HG02588 (cell line): ENCODE measurements around the gene IFNGR1.

Experiments used
- ATAC-seq: cut with Tn5 transposase; IDR thresholded peaks from one replicate; pipeline ENCODE4 v1.9.1; 2021; ENCODE audit warnings: mild to moderate bottlenecking, moderate library complexity; ENCODE audit not compliant: unreplicated experiment

Gene IFNGR1

GRCh38 chr6:137177611-137178010 is 41.6 kb downstream of the IFNGR1 start:
- ATAC-seq, result no peak

DNA sequence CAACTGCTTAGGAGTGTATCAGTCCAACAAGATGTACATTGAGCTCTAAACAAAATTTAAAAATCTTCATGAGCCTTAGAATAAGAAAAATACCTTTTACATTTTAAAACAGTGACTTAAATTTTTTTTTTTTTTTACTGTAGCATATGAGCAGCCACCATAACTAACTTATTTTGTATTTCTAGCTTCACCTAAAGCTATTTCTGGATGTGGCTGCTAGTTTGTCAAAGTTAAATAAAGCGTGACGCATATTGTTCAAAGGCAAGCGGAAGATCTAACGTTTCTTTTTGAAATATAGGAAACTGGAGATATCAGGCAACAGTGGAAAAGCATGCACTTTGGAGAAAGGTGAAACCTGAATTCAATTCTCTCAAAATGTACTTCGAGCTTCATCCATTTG is 42.5 kb downstream of the IFNGR1 start:
- ATAC-seq, result no peak

DNA sequence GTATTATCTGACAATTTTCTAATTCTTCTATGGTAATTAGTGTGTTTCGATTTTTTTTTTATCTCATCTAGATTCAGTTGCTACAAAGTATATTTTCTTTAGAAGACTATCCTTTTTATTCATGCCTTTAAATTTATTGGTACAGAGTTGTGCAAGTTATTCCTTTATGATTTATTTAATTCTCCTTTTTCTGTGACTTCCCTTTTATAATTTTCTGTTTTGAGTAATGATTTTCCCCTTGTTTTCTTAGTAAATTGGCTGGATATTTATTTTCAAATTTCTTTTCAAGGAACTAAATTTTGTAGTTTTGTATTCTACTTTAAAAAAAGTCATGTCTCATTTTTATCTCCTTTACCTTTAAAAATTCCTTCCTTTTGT is 43.3 kb downstream of the IFNGR1 start:
- no peak for ATAC-seq

DNA sequence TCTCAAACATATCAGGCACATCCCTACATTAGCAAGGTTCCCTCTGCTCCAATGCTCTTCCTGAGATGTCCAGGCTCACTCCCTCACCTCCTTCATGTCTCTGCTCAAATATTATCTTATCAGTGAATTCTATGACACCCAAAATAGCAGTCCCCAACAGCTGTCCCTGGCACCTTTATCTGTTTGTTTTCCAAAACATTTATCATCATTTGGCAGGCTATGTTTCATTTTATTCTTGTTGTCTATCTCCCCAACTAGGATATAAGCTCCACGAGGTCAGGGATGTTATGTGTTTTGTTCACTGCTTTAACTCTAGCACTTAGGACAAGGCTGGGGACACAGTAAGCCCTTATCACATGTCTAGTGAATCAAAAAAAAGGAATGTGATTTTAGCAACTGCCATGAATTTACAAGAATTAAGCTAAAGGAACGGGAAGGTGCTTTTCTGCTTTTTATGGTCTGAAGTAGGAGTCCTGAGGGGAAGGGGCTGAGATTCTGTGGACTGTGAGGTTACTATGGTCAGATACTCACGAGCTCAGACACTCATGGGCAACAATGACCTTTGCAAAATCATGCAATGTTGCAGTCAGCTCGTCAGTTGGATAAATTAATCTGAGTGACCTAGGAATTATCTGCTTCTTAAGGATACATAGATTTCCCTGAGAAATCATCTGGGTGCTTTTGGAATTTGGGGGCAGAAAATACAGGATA is 43.9 kb downstream of the IFNGR1 start:
- ATAC-seq, result no peak

DNA sequence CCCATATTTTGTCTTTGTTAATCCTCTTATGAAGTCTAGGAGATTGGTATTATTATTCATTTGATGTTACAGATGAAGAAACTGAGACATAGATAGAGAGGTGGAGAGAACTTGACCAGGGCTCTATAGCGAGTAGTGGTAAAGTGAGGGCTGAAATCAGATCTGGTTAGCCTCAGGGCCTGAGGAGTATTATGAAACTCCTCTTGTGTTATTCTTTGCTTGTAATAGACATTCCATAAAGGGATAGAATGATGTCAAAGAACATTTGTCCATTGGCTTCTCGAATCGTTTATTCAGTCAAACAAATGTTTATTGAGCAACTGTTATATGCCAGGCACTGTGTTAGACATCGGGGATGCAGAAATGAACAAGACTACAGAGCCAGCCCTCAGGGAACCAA is 45.7 kb downstream of the IFNGR1 start, which contains the start of gene IL22RA2:
Gene IL22RA2, minus strand, starts transcription at position 144 of the 400 bp plus-strand sequence. CDS start 11,895 bp downstream, outside the sequence.
- ATAC-seq, result no peak

- peak; percentile 2 for ATAC-seq
These were observed 46.3 kb downstream of the IFNGR1 start for GRCh38 chr6:137172734-137173431.

DNA sequence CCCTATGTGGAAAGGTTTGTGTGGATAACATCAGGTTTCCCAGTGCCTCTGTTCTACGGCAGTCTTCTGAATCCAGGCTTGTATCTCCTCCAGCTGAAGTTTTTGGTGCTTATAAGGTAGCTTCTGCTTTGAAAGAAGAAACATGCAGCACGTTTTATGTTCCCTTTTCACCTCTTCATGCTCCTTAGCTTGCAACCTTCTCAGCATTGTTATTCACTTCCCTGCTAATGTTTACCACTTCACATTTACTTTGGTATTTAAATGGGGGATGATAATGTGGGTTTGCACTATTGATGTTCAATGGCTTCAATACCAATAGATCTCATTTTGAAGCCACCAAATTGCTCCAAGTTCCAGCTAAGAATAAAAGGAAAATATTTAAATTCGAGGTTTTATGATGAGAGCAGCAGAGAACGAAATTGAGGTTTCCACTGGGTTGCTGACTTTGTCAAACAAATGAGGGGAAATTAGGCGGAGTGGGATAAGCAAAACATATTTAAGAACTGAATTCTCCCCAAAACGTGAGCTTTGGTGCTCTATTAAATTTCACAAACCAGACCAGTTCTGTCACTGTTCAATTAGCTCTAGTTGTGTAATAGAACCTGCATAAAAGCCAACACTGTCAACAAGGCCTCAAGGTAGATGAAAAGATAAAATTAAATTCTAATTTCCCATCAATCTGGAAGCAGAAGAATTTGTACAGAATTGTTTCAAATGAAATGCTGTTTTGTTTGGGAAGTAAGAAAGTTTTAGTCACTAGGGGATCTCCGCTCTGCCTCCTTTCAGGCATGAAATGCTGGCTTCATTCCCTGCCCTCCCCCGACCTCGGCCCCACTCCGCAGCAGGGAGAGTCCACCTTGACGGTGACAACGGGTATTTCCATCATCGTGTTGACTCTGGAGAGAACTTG is 47.1 kb downstream of the IFNGR1 start:
- ATAC-seq, result peak; percentile 46

GRCh38 chr6:137171053-137171374 is 48.2 kb downstream of the IFNGR1 start:
- ATAC-seq, result no peak

DNA sequence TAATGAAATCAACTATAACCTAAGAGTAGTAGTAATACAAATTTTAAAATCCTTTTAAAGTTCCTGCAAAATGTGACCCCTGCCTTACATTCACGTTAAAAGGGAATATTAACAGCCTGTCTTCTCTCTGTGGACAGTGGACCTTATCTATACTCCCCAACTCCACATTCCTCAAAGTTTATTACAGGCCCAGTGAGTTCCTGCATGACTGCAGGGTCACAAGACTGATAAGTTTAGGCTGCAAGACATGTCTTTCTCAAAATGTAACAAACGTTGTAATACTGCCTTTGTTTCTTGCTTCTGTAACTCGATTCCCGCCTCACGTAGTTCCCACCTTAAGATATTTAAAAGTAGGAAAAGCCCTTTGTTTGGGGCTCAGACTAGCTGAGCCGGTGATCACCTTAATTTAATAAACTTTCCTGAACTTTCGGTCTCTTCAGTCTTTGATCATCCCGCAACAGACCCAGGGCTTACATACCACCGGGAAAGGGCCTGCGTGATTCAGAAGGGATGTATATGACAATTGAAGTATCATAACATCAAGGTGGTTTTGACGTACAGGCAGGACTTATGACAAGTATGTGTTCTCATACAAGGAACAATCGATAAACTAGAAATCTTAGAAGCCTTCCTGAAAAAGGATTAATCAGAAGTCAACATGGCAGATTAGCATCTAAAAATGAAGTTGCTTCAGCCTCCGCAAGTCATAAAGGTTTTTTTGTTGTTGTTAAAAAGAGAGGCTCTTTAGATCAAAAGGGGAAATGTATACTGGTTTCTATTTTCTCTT is 48.7 kb downstream of the IFNGR1 start:
- ATAC-seq, result no peak

GRCh38 chr6:137167702-137168377 is 51.3 kb downstream of the IFNGR1 start:
- ATAC-seq, result no peak

DNA sequence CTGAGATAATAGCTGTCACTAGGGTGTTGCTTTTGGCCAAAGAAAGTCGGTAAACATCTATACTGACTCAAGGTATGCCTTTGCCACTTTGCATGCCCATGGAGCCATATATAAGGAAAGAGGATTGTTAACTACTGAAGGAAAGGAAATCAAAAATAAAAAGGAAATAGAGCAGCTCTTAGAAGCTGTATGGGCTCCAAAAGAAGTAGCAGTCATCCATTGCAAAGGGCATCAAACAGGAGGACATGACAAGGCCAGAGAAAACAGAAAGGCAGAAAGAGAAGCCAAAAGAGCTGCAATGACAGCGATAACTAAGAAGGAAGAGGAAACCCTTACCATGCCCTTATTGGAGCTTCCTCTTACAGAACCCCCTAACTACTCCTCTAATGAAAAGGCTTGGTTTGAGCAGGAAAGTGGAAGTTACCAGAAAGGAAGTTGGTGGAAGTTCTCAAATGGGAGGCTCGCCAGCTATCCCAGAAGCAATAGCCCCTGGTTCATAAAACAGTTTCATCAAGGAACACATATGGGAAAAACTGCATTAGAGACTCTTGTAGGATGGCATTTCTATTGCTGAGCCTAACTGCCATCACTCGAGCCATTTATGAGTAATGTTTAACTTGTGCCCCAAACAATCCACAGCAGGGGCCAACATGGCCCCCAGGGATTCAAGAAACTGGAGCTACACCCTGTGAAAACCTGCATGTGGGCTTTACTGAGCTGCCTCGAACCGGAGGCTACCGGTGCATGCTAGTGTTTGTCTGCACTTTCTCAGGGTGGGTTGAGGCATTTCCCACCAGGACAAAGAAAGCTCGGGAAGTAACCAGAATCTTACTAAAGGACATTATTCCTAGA is 52.7 kb downstream of the IFNGR1 start:
- no peak for ATAC-seq

DNA sequence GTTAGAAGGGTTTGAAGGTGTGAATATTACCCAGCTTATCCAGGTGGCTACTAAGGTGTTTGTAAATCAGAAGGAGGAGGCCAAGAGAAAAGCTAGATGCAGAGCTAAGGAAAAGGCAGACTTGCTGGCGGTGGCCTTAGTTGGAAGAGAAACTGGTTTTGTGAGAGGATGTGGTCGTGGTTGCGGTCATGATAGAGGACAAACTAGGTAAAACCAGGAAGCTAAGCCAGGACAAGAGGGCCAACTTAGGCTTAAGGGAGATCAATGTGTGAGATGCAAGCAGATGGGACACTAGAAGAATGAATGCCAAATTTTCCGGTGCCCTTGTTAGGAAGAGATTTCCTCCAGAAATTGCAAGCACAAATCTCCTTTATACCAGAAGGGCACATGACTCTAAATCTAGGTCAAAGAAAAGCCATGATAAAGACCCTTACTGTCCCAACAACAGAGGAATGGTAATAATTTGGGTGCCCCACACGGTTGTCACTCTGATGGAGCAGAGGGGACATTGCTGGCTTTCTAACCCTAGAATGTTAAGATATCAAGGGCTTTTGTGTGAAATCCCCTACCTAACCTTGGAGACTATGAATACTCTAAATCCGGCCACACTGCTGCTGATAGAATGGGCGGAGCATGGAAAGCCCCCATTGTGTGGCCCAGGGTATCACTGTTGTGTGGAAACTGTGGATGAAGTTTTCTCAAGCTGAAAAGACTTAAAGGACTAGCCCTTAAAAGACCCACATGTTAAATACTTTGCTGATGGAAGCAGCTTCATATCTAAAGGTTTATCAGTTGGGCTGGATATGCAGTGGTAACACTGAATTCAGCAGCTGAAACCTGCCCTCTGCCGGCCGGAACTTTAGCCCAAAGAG is 53.6 kb downstream of the IFNGR1 start:
- no peak for ATAC-seq

GRCh38 chr6:137163732-137164318 is 55.4 kb downstream of the IFNGR1 start:
- no peak for ATAC-seq

GRCh38 chr6:137162692-137163306 is 56.4 kb downstream of the IFNGR1 start:
- ATAC-seq, result no peak

GRCh38 chr6:137161949-137162348 is 57.2 kb downstream of the IFNGR1 start:
- ATAC-seq, result no peak

DNA sequence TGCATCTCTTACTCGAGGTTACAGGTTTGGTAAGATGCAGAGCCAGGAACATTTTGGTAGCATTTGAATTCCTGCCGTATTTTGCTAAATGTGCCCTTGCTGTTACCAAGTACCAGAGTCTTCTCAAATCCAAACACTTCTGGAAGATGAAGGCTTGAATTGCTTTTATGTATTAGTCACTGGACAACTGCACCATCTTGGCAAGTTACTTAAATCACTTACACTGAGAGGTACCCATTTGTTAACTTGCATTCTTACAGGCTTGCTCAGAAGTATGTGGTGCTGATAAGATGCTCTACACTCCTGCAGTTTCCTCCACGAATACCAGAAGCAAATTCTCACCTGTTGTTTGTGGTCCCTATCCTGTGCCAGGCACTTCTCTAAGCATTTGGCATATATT is 58.4 kb downstream of the IFNGR1 start:
- no peak for ATAC-seq

DNA sequence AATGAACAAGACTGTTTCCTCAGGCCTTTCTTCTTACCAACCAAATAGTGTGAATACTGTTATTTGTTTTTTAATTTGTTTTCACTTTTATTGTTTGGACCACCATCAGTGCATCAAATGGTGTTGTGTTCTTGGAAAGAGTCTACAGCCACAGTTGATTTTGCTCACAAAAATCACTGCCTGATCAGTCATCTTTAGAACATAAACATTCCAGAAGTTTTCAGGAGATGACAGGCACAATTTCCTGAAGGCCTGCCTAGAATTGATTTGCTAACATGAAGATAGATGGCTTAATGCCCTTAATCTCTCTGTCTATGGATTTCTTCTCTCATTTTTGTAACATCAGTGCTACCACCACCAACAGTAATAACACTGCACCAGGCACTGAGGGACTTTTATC is 59.3 kb downstream of the IFNGR1 start:
- no peak for ATAC-seq

DNA sequence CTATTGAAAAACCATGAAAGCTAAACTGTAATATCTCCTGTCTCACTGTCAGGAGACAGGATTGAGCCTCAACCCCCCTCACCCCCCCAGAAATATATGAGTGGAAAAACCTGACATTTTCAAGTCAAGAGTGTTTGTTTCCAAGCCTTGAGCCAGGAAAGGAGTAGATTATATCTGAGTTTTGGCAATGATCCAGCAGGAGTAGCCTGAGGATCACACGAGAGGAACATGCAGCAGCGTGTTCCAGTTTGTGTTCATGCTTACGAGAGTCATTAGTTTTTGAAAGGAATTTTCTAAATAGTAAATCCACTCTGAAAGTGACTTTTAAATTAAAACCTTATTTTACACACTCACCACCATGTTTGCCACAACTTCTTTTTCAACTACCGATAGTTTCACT is 61.6 kb downstream of the IFNGR1 start:
- no peak for ATAC-seq
